OCI-LY1 (cell line): Measurements from ENCODE around the gene GUK1.

Source experiments
- H2AFZ ChIP-seq: fragments of 200-600 bp; sonication (generic), shearing (Covaris generic); 2 replicates; pipeline ENCODE4 v1.6.0; 2014; ENCODE audit warnings: antibody characterized with exemption, mild to moderate bottlenecking, low read length
- H3F3A ChIP-seq: fragments of 200-600 bp; sonication (generic), shearing (Covaris generic); 2 replicates; pipeline ENCODE4 v1.6.0; 2014; ENCODE audit warnings: mild to moderate bottlenecking, antibody characterized with exemption, low read length, moderate library complexity; ENCODE audit not compliant: insufficient read depth
- H3K27ac ChIP-seq: fragments of 200-600 bp; sonication (generic); 2 replicates; pipeline ENCODE4 v1.5.1; 2014; ENCODE audit warnings: low read length, mixed run types, mild to moderate bottlenecking, low read depth; ENCODE audit not compliant: poor library complexity, severe bottlenecking
- H3K27me3 ChIP-seq: fragments of 200-600 bp; sonication (generic); 2 replicates; pipeline ENCODE4 v1.6.0; 2014; ENCODE audit warnings: antibody characterized with exemption, mild to moderate bottlenecking, low read length, moderate library complexity; ENCODE audit not compliant: insufficient read depth
- H3K36me3 ChIP-seq: fragments of 200-600 bp; sonication (generic); 2 replicates; pipeline ENCODE4 v1.6.1; 2014; ENCODE audit warnings: mild to moderate bottlenecking, antibody characterized with exemption, low read length, moderate library complexity, mixed read lengths; ENCODE audit not compliant: insufficient read depth
- H3K4me1 ChIP-seq: fragments of 200-600 bp; sonication (generic); 2 replicates; pipeline ENCODE4 v1.5.1; 2014; ENCODE audit warnings: mild to moderate bottlenecking, low read length, moderate library complexity; ENCODE audit not compliant: insufficient read depth, severe bottlenecking
- H3K4me2 ChIP-seq: fragments of 200-600 bp; sonication (generic), shearing (Covaris generic); 2 replicates; pipeline ENCODE4 v1.6.1; 2014; ENCODE audit warnings: low read length
- H3K4me3 ChIP-seq: fragments of 200-600 bp; sonication (generic); 2 replicates; pipeline ENCODE4 v1.5.1; 2014; ENCODE audit warnings: low read length, low read depth, mild to moderate bottlenecking, mixed read lengths; ENCODE audit not compliant: poor library complexity, severe bottlenecking
- H3K79me2 ChIP-seq: fragments of 200-600 bp; shearing (Covaris generic); 2 replicates; pipeline ENCODE4 v1.6.1; 2016; ENCODE audit warnings: mixed run types, low read length, mixed read lengths; ENCODE audit not compliant: insufficient read depth
- H3K9ac ChIP-seq: fragments of 200-600 bp; sonication (generic), shearing (Covaris generic); 2 replicates; pipeline ENCODE4 v1.6.1; 2014; ENCODE audit warnings: mild to moderate bottlenecking, low read length, mixed read lengths
- H3K9me2 ChIP-seq: fragments of 200-600 bp; sonication (generic), shearing (Covaris generic); 2 replicates; pipeline ENCODE4 v1.6.1; 2014; ENCODE audit warnings: low read depth, mild to moderate bottlenecking, low read length, mixed read lengths
- H3K9me3 ChIP-seq: fragments of 200-600 bp; shearing (Covaris generic); 2 replicates; pipeline ENCODE4 v1.6.1; 2014; ENCODE audit warnings: low read length, mixed read lengths
- H4K20me1 ChIP-seq: fragments of 200-600 bp; sonication (generic), shearing (Covaris generic); 2 replicates; pipeline ENCODE4 v1.6.0; 2016; ENCODE audit warnings: mild to moderate bottlenecking, low read length; ENCODE audit not compliant: insufficient read depth
- EZH2 ChIP-seq: fragments of 200-600 bp; sonication (generic), shearing (Covaris generic); IDR thresholded peaks from 2 replicates; pipeline ENCODE4 v1.8.0; 2017; ENCODE audit warnings: borderline replicate concordance, mixed run types, mild to moderate bottlenecking, antibody characterized with exemption, low read length, moderate library complexity, mixed read lengths
- TF ChIP-seq, protein P1 (sequence below): fragments of 200-600 bp; sonication (generic), shearing (Covaris generic); IDR thresholded peaks from 2 replicates; pipeline ENCODE4 v1.5.1; 2017; ENCODE audit warnings: mild to moderate bottlenecking, antibody characterized with exemption, low read length, moderate library complexity, mixed read lengths

The GUK1 gene, protein sequence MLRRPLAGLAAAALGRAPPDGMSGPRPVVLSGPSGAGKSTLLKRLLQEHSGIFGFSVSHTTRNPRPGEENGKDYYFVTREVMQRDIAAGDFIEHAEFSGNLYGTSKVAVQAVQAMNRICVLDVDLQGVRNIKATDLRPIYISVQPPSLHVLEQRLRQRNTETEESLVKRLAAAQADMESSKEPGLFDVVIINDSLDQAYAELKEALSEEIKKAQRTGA

DNA sequence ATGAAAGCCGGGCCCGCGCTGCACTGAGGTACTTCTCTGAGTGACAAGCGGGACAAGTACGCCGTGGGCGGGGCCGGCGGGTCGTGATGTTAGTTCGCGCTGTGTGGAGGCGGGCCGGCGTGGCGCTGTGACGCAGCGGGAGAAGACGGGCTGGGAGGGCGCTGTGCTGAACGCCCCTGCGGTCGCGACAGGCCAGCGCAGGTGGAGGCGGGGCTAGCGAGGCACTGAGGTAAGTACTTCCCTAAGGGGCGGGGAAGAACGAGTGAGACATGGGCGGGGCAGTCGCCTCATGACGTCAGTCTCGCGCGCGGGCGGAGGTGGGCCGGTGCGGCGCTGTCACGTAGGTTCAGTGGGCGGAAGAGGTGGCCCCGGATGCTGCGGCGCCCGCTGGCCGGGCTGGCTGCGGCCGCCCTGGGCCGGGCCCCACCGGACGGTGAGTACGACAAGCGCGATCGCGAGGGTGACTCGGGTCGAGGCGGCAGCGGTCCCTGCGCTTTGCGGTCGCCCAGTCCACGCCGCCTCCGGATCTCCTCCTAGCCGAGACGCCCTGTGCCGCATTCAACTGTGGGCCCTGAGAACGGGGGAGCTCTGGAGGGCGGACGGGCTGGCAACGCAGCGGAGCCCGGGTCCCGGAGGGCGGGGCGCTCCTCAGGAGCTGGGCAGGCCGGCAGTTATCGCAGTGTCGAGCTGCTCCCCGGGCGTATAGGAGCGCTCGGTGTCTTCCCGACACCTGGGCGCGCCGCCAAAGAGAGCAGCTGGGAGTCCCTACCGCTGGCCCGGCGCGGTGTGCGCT, at the start of gene GUK1:
Gene GUK1, plus strand, starts transcription at position 349 of the 793 bp plus-strand sequence. Its CDS starts 24 bp downstream, at position 373.
- peak within 1 kb of the TSS; percentile 75 for H3K9ac ChIP-seq
- H3K79me2 ChIP-seq = peaks cover 27% of the 10 kb centered on the region; the same call in 1 of the 2 replicates
- peak within 1 kb of the TSS; percentile 78 for H3K27ac ChIP-seq
- H2AFZ ChIP-seq = no peak within 1 kb of the TSS
- peak within 1 kb of the TSS; percentile 80 for H3K4me3 ChIP-seq
- H3K9me3 ChIP-seq = no peaks in the 10 kb centered on the region
- H3K9me2 ChIP-seq = no peaks in the 10 kb centered on the region
- H3F3A ChIP-seq = no peaks in the 10 kb centered on the region
- no peaks in the 10 kb centered on the region for H3K36me3 ChIP-seq
- no peak for TF ChIP-seq EZH2
- TF ChIP-seq, protein P1, sequence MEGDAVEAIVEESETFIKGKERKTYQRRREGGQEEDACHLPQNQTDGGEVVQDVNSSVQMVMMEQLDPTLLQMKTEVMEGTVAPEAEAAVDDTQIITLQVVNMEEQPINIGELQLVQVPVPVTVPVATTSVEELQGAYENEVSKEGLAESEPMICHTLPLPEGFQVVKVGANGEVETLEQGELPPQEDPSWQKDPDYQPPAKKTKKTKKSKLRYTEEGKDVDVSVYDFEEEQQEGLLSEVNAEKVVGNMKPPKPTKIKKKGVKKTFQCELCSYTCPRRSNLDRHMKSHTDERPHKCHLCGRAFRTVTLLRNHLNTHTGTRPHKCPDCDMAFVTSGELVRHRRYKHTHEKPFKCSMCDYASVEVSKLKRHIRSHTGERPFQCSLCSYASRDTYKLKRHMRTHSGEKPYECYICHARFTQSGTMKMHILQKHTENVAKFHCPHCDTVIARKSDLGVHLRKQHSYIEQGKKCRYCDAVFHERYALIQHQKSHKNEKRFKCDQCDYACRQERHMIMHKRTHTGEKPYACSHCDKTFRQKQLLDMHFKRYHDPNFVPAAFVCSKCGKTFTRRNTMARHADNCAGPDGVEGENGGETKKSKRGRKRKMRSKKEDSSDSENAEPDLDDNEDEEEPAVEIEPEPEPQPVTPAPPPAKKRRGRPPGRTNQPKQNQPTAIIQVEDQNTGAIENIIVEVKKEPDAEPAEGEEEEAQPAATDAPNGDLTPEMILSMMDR = no peak
- peaks cover 51% of the 10 kb centered on the region for H3K4me1 ChIP-seq
- no peaks in the 10 kb centered on the region for H3K27me3 ChIP-seq
- H3K4me2 ChIP-seq = peak within 1 kb of the TSS; percentile 95
- no peaks in the 10 kb centered on the region for H4K20me1 ChIP-seq

DNA sequence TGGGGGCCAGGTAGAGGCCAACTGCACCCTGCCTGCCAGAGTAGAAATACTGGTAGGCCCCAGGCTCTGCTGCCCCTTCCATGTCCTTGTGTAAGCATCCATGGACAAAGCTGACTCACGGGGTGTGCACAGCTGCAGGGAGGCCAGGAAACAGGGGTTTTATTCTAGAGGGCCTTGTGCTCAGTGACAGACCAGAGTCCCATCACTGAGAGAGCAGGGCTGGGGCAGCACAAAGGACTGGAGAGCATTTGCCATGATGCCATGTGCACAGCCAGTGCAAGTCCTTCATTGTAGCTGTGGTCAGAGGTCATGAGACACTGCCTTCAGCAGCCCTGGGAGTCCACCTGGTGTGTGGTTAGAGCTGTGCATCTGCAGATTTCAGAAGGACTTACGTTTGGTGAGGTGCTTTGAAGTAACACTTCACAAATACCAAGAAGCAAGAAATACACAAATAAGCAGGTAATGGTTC, 49.4 kb upstream of the GUK1 start:
- Histone ChIP-seq H3K9me3 (peaks cover 16% of the 10 kb centered on the region), H3F3A (no peaks in the 10 kb centered on the region), H3K9ac (no peak overlapping the region), H3K4me2 (no peak overlapping the region), H3K79me2 (peaks cover 100% of the 10 kb centered on the region), H3K36me3 (peaks cover 71% of the 10 kb centered on the region), H3K9me2 (no peaks in the 10 kb centered on the region), H2AFZ (no peak overlapping the region), H3K4me3 (no peak overlapping the region), H3K27me3 (no peaks in the 10 kb centered on the region), H4K20me1 (no peaks in the 10 kb centered on the region), H3K27ac (peak overlapping the region; percentile 26), H3K4me1 (peaks cover 49% of the 10 kb centered on the region)
- no peak for TF ChIP-seq EZH2
- TF ChIP-seq, protein P1 = no peak

DNA sequence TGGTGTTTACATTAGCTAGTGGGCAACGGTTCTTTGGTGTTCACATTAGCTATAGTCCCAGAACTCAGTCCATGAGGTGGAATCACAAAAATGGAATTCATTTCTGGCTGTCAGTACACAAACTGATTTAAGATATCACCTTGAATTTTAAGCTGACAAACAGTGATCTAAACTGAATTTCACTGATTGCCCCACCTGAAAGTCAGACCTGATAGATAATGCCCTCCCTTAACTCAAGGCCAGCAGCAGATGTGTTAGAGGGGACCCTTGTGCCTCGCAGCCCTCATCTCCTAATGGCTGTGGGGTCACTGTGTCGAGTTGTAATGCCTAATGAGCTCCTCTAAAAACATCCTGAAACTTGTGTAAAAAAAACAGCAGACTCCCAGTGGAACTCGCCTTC, 49.0 kb upstream of the GUK1 start:
- TF ChIP-seq EZH2 = no peak
- TF ChIP-seq, protein P1 = no peak
- Histone ChIP-seq H3K4me1 (peaks cover 45% of the 10 kb centered on the region), H3K9ac (no peak overlapping the region), H3K9me2 (no peaks in the 10 kb centered on the region), H3K36me3 (peaks cover 75% of the 10 kb centered on the region), H3K4me2 (no peak overlapping the region), H3F3A (no peaks in the 10 kb centered on the region), H3K79me2 (peaks cover 100% of the 10 kb centered on the region), H4K20me1 (no peaks in the 10 kb centered on the region), H3K27me3 (no peaks in the 10 kb centered on the region), H3K27ac (peak overlapping the region; percentile 26), H3K4me3 (no peak overlapping the region), H3K9me3 (peaks cover 17% of the 10 kb centered on the region), H2AFZ (no peak overlapping the region)
